Activated naive CD8-positive, alpha-beta T cell treated with anti-CD3 and anti-CD28 coated beads, Interleukin-2, amount 50 U/mL, for 16 hours (primary cell): ENCODE results near the gene DYRK3.
"Not testable (repeated sequence)": the region's sequence is repeated elsewhere in the genome, so short reads cannot be mapped to it uniquely, and the experiment has no call there.

Experiments
- DNase-seq: peaks from one replicate; pipeline ENCODE4 v3.0.0-alpha.2; 2020; ENCODE audit warnings: low read depth, low spot score

Gene DYRK3

GRCh38 chr1:206631085-206631509 lies 4.2 kb upstream of the DYRK3 start:
- no peak for DNase-seq

GRCh38 chr1:206633708-206634121 lies 1.6 kb upstream of the DYRK3 start:
- DNase-seq: no peak

- DNase-seq: peak; percentile 44
Measured at GRCh38 chr1:206634365-206635079, 814 bp upstream of the DYRK3 start.

GRCh38 chr1:206635978-206636345 lies 626 bp downstream of the DYRK3 start:
- DNase-seq: no peak

- DNase-seq: no peak
Measured at GRCh38 chr1:206636671-206637070, 1.3 kb downstream of the DYRK3 start.

GRCh38 chr1:206637605-206638004 lies 2.3 kb downstream of the DYRK3 start:
- no peak for DNase-seq

- DNase-seq: not testable (repeated sequence)
Measured at GRCh38 chr1:206642074-206642473, 6.7 kb downstream of the DYRK3 start.

GRCh38 chr1:206643118-206643698 lies 7.9 kb downstream of the DYRK3 start:
- DNase-seq: no peak

GRCh38 chr1:206646504-206646903 lies 11.2 kb downstream of the DYRK3 start:
- no peak for DNase-seq

GRCh38 chr1:206647224-206647623 lies 11.9 kb downstream of the DYRK3 start:
- no peak for DNase-seq

GRCh38 chr1:206649261-206649921 lies 14.1 kb downstream of the DYRK3 start:
- DNase-seq: no peak

- no peak for DNase-seq
Measured at GRCh38 chr1:206651014-206651413, 15.7 kb downstream of the DYRK3 start.

GRCh38 chr1:206651958-206652890 lies 16.9 kb downstream of the DYRK3 start:
- no peak for DNase-seq

- DNase-seq: no peak
Measured at GRCh38 chr1:206653715-206654459, 18.6 kb downstream of the DYRK3 start.

GRCh38 chr1:206654828-206655227 lies 19.5 kb downstream of the DYRK3 start:
- no peak for DNase-seq

GRCh38 chr1:206655471-206655882 lies 20.1 kb downstream of the DYRK3 start:
- no peak for DNase-seq

GRCh38 chr1:206656936-206657335 lies 21.6 kb downstream of the DYRK3 start:
- DNase-seq: no peak

GRCh38 chr1:206657751-206658150 lies 22.4 kb downstream of the DYRK3 start:
- no peak for DNase-seq

- peak; percentile 21 for DNase-seq
Measured at GRCh38 chr1:206658264-206658980, 23.1 kb downstream of the DYRK3 start.

- no peak for DNase-seq
Measured at GRCh38 chr1:206658981-206659273, 23.6 kb downstream of the DYRK3 start.

GRCh38 chr1:206660136-206660535 lies 24.8 kb downstream of the DYRK3 start:
- no peak for DNase-seq
